SK-N-SH treated with all-trans-retinoic acid at 6 μM for 48 hours (cell line): Measurements from ENCODE around the gene AADACL3.
"Not testable (repeated sequence)": the region's sequence is repeated elsewhere in the genome, so short reads cannot be mapped to it uniquely, and the experiment has no call there.

ENCODE experiments used
- ATAC-seq: fragments of 200-7000 bp; cut with Tn5 transposase; 3 replicates; pipeline ENCODE4 v1.9.1; 2020; ENCODE audit warnings: mild to moderate bottlenecking, moderate library complexity
- ARNTL ChIP-seq: fragments of 450-650 bp; formaldehyde crosslinking; IDR thresholded peaks from 2 replicates; pipeline ENCODE4 v1.5.0; 2020; ENCODE audit warnings: low read depth, mild to moderate bottlenecking, moderate library complexity, borderline replicate concordance
- BACH2 ChIP-seq: fragments of 250-450 bp; sonication (Bioruptor Pico); IDR thresholded peaks from 2 replicates; pipeline ENCODE4 v1.9.0; 2021; ENCODE audit warnings: mild to moderate bottlenecking, borderline replicate concordance
- CSDC2 ChIP-seq: fragments of 250-450 bp; sonication (Bioruptor Pico); IDR thresholded peaks from 2 replicates; pipeline ENCODE4 v1.5.0; 2020; ENCODE audit warnings: mild to moderate bottlenecking, moderate library complexity
- ESRRG ChIP-seq: fragments of 250-450 bp; sonication (Bioruptor Pico); IDR thresholded peaks from 2 replicates; pipeline ENCODE4 v1.6.1; 2021; ENCODE audit warnings: mild to moderate bottlenecking
- ISL1 ChIP-seq: fragments of 250-450 bp; sonication (Bioruptor Pico); IDR thresholded peaks from 2 replicates; pipeline ENCODE4 v2.1.2; 2022; ENCODE audit warnings: mild to moderate bottlenecking, moderate library complexity
- PATZ1 ChIP-seq: fragments of 250-450 bp; sonication (Bioruptor Pico); IDR thresholded peaks from 2 replicates; pipeline ENCODE4 v1.8.0; 2020; ENCODE audit warnings: mild to moderate bottlenecking, moderate library complexity, borderline replicate concordance
- POU6F1 ChIP-seq: fragments of 250-450 bp; sonication (Bioruptor Pico); IDR thresholded peaks from 2 replicates; pipeline ENCODE4 v1.8.0; 2021; ENCODE audit warnings: low read depth, mild to moderate bottlenecking, moderate library complexity, borderline replicate concordance
- RARB ChIP-seq: fragments of 250-450 bp; sonication (Bioruptor Pico); IDR thresholded peaks from 2 replicates; pipeline ENCODE4 v1.8.0; 2021; ENCODE audit warnings: mild to moderate bottlenecking, moderate library complexity
- TCF4 ChIP-seq: fragments of 250-450 bp; sonication (Bioruptor Pico); IDR thresholded peaks from 2 replicates; pipeline ENCODE4 v1.8.0; 2021; ENCODE audit warnings: mild to moderate bottlenecking, moderate library complexity, borderline replicate concordance
- TOX ChIP-seq: fragments of 250-450 bp; sonication (Bioruptor Pico); IDR thresholded peaks from 2 replicates; pipeline ENCODE4 v1.8.0; 2021; ENCODE audit warnings: mild to moderate bottlenecking, moderate library complexity, borderline replicate concordance
- TSHZ2 ChIP-seq: fragments of 250-450 bp; sonication (Bioruptor Pico); IDR thresholded peaks from 2 replicates; pipeline ENCODE4 v1.5.0; 2020; ENCODE audit warnings: mild to moderate bottlenecking, moderate library complexity
- ZFP3 ChIP-seq: fragments of 250-450 bp; sonication (Bioruptor Pico); IDR thresholded peaks from 2 replicates; pipeline ENCODE4 v1.5.0; 2020; ENCODE audit warnings: mild to moderate bottlenecking, moderate library complexity
- ZFP30 ChIP-seq: fragments of 450-650 bp; formaldehyde crosslinking; IDR thresholded peaks from 2 replicates; pipeline ENCODE4 v1.5.0; 2022; ENCODE audit warnings: mild to moderate bottlenecking, moderate library complexity
- ZNF565 ChIP-seq: fragments of 450-650 bp; formaldehyde crosslinking; conservative IDR thresholded peaks from 2 replicates; pipeline ENCODE4 v1.5.0; 2020; ENCODE audit warnings: low read depth, mild to moderate bottlenecking, moderate library complexity
- ZNF70 ChIP-seq: fragments of 450-650 bp; formaldehyde crosslinking; IDR thresholded peaks from 2 replicates; pipeline ENCODE4 v1.5.0; 2020; ENCODE audit warnings: mild to moderate bottlenecking, moderate library complexity
- ZNF8 ChIP-seq: fragments of 450-650 bp; formaldehyde crosslinking; IDR thresholded peaks from 2 replicates; pipeline ENCODE4 v1.5.0; 2020; ENCODE audit warnings: mild to moderate bottlenecking, moderate library complexity

The AADACL3 gene

GRCh38 chr1:12712929-12713328 is 3.0 kb upstream of the AADACL3 start:
- TF ChIP-seq CSDC2 (CRISPR knock-in tag) (no peak), TCF4 (CRISPR knock-in tag) (no peak), PATZ1 (CRISPR knock-in tag) (no peak)
- ATAC-seq, result no peak

GRCh38 chr1:12713651-12714050 is 2.3 kb upstream of the AADACL3 start:
- not testable (repeated sequence) for ATAC-seq

- no peak for ATAC-seq
These were observed 1.0 kb upstream of the AADACL3 start for GRCh38 chr1:12714710-12715475.

GRCh38 chr1:12717301-12717838 is 1.5 kb downstream of the AADACL3 start:
- no peak for ATAC-seq
- TF ChIP-seq ZFP3 (CRISPR knock-in tag), result no peak
- TF ChIP-seq CSDC2 (CRISPR knock-in tag), result no peak
- TF ChIP-seq POU6F1 (CRISPR knock-in tag), result no peak
- TF ChIP-seq PATZ1 (CRISPR knock-in tag), result no peak
- no peak for TF ChIP-seq ZFP30 (CRISPR knock-in tag)

More at GRCh38 chr1:12714710-12715475, 1.0 kb upstream of the AADACL3 start:
- TF ChIP-seq POU6F1 (CRISPR knock-in tag) (no peak), ZNF565 (no peak), ZFP30 (CRISPR knock-in tag) (no peak), BACH2 (CRISPR knock-in tag) (no peak), ARNTL (CRISPR knock-in tag) (no peak), ZNF70 (CRISPR knock-in tag) (no peak), PATZ1 (CRISPR knock-in tag) (no peak)

- TF ChIP-seq ISL1 (no peak), ZNF70 (CRISPR knock-in tag) (no peak), RARB (CRISPR knock-in tag) (no peak), ZNF8 (CRISPR knock-in tag) (no peak), TOX (no peak), POU6F1 (CRISPR knock-in tag) (no peak), ARNTL (CRISPR knock-in tag) (no peak), ZNF565 (no peak), CSDC2 (CRISPR knock-in tag) (no peak), ESRRG (CRISPR knock-in tag) (no peak), TSHZ2 (CRISPR knock-in tag) (no peak), TCF4 (CRISPR knock-in tag) (no peak)
- no peak for ATAC-seq
These were observed 6.7 kb downstream of the AADACL3 start for GRCh38 chr1:12722626-12723025.
